ENCODE data around the gene PATE3. TPM values are rescaled to one million over a fixed set of nuclear protein-coding genes. Genes with fewer than 3 reads are reported as not detected.
A peak's percentile ranks its signal among the peaks of the same experiment; 100 is the strongest.

PATE3 gene
- total and polyA plus RNA-seq, 2 experiments from 2014 or later: not detected

DNA sequence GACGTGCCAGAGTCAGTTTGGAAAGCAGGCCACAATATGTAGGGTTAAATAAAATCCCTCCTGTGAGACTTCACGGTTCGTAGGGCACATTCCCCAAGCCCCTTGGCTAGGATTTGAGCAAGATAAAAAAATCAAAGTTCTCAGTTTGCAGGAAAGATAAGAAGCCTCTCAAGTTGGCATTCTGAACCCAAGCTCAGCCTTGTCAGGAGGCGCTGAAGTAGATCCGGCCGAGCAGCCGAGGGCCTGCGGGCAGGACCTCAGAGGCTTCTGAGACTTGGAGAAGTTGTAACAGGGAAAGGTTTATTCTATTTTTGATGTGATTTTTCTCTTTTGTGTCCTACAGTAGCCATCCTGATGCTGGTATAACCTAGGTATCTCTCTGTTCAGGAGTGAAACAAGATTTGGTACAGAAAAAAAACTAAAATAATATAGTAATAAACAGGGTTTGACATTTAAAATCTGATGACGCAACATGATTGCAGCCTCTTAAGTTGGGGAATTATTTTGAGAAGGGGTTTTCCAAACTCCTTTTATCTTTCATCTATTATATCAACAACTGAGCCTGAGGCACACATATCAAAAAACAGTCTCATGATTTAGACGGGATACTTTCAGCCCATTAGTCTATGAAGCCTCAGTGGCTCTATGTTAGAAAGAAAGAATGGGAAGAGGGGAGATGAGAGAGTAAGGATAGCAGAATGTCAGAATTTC is 19.4 kb upstream of the PATE3 start:
- peaks cover 17% of the 10 kb centered on the region for H3F3A ChIP-seq (ENCODE audit: insufficient read depth)
- no peak for DNase-seq
- 32 to 33% methylated on average over 10 of the region's 10 CpGs for whole genome bisulfite sequencing, 2 experiments (ENCODE audit: low coverage in 1 of 2, low lambda C conversion rate in 2 of 2, missing lambda C conversion rate in 2 of 2)
- in situ Hi-C loops (cut with MboI): no loop called here
- H3K9me3 ChIP-seq (ENCODE audit: low read depth): no peaks in the 10 kb centered on the region
- H3K27ac ChIP-seq: no peak overlapping the region
- peaks cover 32% of the 10 kb centered on the region for H3K27me3 ChIP-seq (replicated peaks; ENCODE audit: insufficient read depth)
- H3K4me1 ChIP-seq (ENCODE audit: insufficient read depth): peaks cover 16% of the 10 kb centered on the region
- no peak overlapping the region for H3K4me2 ChIP-seq (ENCODE audit: unreplicated experiment)
- no peak overlapping the region for H2AFZ ChIP-seq
- no peaks in the 10 kb centered on the region for H3K79me2 ChIP-seq (ENCODE audit: insufficient read depth)
- no peak overlapping the region for H3K4me3 ChIP-seq
- H4K20me1 ChIP-seq (ENCODE audit: insufficient read depth): no peaks in the 10 kb centered on the region
- H3K9me2 ChIP-seq (ENCODE audit: insufficient read depth): no peaks in the 10 kb centered on the region
- H3K36me3 ChIP-seq (ENCODE audit: low read depth): no peaks in the 10 kb centered on the region
- TF ChIP-seq EZH2 (IDR thresholded peaks at IDR 0.05; ENCODE audit: insufficient read depth, poor library complexity, severe bottlenecking): no peak
- TF ChIP-seq EZH2phosphoT487 (IDR thresholded peaks at IDR 0.05; ENCODE audit: insufficient read depth, low read depth): no peak
- H3K9ac ChIP-seq: no peak overlapping the region

DNA sequence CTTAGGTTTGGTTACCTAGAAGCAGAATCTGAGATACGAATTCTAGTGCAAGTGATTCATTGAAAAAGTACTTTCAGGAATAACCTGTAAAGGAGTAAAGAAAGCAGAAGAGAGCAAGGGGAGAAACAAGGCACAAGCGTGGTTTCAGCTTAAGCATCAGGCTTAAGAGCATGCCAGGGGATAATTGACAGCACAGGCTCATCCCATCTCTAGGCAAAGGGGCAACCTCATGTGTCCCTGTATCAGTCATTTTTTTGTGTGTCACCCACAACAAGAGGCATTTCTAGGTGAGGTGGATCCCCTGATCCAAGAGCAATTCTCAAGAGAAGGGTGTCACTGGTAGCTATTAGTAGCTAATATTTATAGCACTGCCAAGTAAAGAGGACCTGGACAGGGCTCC is 17.3 kb upstream of the PATE3 start:
- Histone ChIP-seq H4K20me1 (ENCODE audit: insufficient read depth) (no peaks in the 10 kb centered on the region), H3K4me1 (ENCODE audit: insufficient read depth) (peaks cover 22% of the 10 kb centered on the region), H3K27me3 (replicated peaks; ENCODE audit: insufficient read depth) (peaks cover 24% of the 10 kb centered on the region), H3K79me2 (ENCODE audit: insufficient read depth) (no peaks in the 10 kb centered on the region), H3K36me3 (ENCODE audit: low read depth) (no peaks in the 10 kb centered on the region), H3K9ac (no peak overlapping the region), H3K4me3 (no peak overlapping the region), H3K9me2 (ENCODE audit: insufficient read depth) (no peaks in the 10 kb centered on the region), H3K9me3 (ENCODE audit: low read depth) (no peaks in the 10 kb centered on the region), H3K4me2 (ENCODE audit: unreplicated experiment) (no peak overlapping the region), H3K27ac (no peak overlapping the region), H3F3A (ENCODE audit: insufficient read depth) (peaks cover 17% of the 10 kb centered on the region), H2AFZ (no peak overlapping the region)
- TF ChIP-seq EZH2phosphoT487 (IDR thresholded peaks at IDR 0.05; ENCODE audit: insufficient read depth, low read depth): no peak
- TF ChIP-seq EZH2 (IDR thresholded peaks at IDR 0.05; ENCODE audit: insufficient read depth, poor library complexity, severe bottlenecking): no peak
- 38 to 47% methylated on average over 2 of the region's 2 CpGs for WGBS, 2 experiments (ENCODE audit: low coverage in 1 of 2, low lambda C conversion rate in 2 of 2, missing lambda C conversion rate in 2 of 2)
- DNase-seq: no peak
- in situ Hi-C loops (cut with MboI): no loop called here

DNA sequence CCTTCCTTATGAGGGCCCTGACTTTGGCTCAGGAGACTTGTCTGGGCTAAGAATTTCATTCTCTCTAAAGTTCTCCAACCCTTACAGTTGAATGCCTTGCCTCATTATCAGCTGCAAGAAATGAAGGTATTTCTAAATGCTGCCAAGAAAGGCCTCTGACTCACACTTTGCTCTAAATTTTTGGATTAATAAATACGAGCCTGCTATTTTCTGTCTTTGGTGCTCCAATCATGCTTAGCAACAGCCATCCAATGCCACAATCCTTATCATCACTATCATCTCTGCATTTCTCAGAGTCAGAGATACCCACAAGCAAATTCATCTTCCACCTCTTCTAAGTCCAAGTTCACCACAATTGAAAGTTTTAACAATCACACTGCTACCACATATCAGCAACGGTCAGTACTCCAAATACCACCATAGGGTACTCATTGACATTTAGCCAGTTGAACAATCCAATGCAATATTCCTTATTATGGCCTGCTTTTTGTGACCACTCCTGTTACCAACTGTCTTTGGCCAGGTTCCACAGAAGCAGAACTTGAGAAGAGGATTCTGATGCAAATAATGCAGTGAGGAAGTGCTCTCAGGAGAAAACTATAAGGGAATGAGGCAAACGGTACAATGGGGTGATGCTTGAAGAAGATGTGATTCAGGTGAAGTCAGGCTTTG is 15.0 kb upstream of the PATE3 start:
- 1 to 2% methylated on average over 3 of the region's 3 CpGs for WGBS, 2 experiments (ENCODE audit: low coverage in 1 of 2, low lambda C conversion rate in 2 of 2, missing lambda C conversion rate in 2 of 2)
- peak; percentile 88 for DNase-seq
- in situ Hi-C loops (cut with MboI): no loop called here
- Histone ChIP-seq H3K4me3 (peak overlapping the region; percentile 9; the same call in 1 of the 2 replicates), H3F3A (ENCODE audit: insufficient read depth) (peaks cover 17% of the 10 kb centered on the region), H3K27me3 (replicated peaks; ENCODE audit: insufficient read depth) (peaks cover 12% of the 10 kb centered on the region; the same call in 1 of the 2 replicates), H2AFZ (no peak overlapping the region), H3K9me2 (ENCODE audit: insufficient read depth) (no peaks in the 10 kb centered on the region), H3K4me2 (ENCODE audit: unreplicated experiment) (peak overlapping the region; percentile 23), H4K20me1 (ENCODE audit: insufficient read depth) (no peaks in the 10 kb centered on the region), H3K4me1 (ENCODE audit: insufficient read depth) (peaks cover 34% of the 10 kb centered on the region), H3K27ac (peak overlapping the region; percentile 56), H3K9ac (no peak overlapping the region), H3K79me2 (ENCODE audit: insufficient read depth) (no peaks in the 10 kb centered on the region), H3K9me3 (ENCODE audit: low read depth) (no peaks in the 10 kb centered on the region), H3K36me3 (ENCODE audit: low read depth) (no peaks in the 10 kb centered on the region)
- TF ChIP-seq EZH2 (IDR thresholded peaks at IDR 0.05; ENCODE audit: insufficient read depth, poor library complexity, severe bottlenecking) (no peak), EZH2phosphoT487 (IDR thresholded peaks at IDR 0.05; ENCODE audit: insufficient read depth, low read depth) (0 out of 2 replicates have a peak, but pooled peaks have one; percentile 53)

DNA sequence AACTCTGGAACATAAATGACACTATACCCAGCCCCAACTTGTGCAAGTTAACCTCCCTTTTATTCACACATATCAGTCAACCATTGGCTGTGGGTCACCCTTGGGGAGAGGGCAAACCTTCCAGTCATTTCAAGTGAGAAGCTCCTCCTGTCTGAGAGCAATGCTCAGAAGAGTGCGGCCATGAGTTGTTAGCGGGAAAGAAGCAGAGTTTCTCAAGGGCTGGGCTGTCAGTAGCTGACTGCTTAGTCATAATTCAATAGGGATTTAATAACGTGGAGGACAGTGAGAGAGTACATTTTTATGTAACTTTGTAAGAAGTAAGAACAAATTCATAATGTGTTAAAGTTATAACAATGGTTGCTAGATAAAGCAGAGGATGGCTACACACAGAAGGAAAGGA is 14.4 kb upstream of the PATE3 start:
- H3K79me2 ChIP-seq (ENCODE audit: insufficient read depth): no peaks in the 10 kb centered on the region
- no peaks in the 10 kb centered on the region for H3K36me3 ChIP-seq (ENCODE audit: low read depth)
- H3F3A ChIP-seq (ENCODE audit: insufficient read depth): peaks cover 17% of the 10 kb centered on the region
- in situ Hi-C loops (cut with MboI): no loop called here
- H3K27me3 ChIP-seq (replicated peaks; ENCODE audit: insufficient read depth): peaks cover 8% of the 10 kb centered on the region; the same call in 1 of the 2 replicates
- no peak overlapping the region; the same call in 1 of the 2 replicates for H3K4me3 ChIP-seq
- TF ChIP-seq EZH2phosphoT487 (IDR thresholded peaks at IDR 0.05; ENCODE audit: insufficient read depth, low read depth) (no peak), EZH2 (IDR thresholded peaks at IDR 0.05; ENCODE audit: insufficient read depth, poor library complexity, severe bottlenecking) (no peak)
- H4K20me1 ChIP-seq (ENCODE audit: insufficient read depth): no peaks in the 10 kb centered on the region
- H2AFZ ChIP-seq: no peak overlapping the region
- peak overlapping the region; percentile 23 for H3K4me2 ChIP-seq (ENCODE audit: unreplicated experiment)
- DNase-seq: peak; percentile 59
- no peak overlapping the region for H3K9ac ChIP-seq
- no peaks in the 10 kb centered on the region for H3K9me2 ChIP-seq (ENCODE audit: insufficient read depth)
- WGBS, 2 experiments (ENCODE audit: low coverage in 1 of 2, low lambda C conversion rate in 2 of 2, missing lambda C conversion rate in 2 of 2): 59 to 72% methylated on average over 3 of the region's 3 CpGs
- H3K27ac ChIP-seq: peak overlapping the region; percentile 56
- H3K4me1 ChIP-seq (ENCODE audit: insufficient read depth): peaks cover 34% of the 10 kb centered on the region
- no peaks in the 10 kb centered on the region for H3K9me3 ChIP-seq (ENCODE audit: low read depth)
